GM18951 (cell line): ENCODE results near the gene TRPC4.
"Not testable (repeated sequence)": the region's sequence is repeated elsewhere in the genome, so short reads cannot be mapped to it uniquely, and the experiment has no call there.

Experiments
- POLR2A ChIP-seq: IDR thresholded peaks from 4 replicates; pipeline ENCODE4 v1.6.1; 2011; ENCODE audit warnings: mild to moderate bottlenecking; ENCODE audit not compliant: insufficient read length, insufficient read depth; ENCODE audit errors: extremely low read depth
- in situ Hi-C: fragments of 300-500 bp; cut with MboI; formaldehyde crosslinking; loops from one replicate; pipeline ENCODE4 v1.12.0; 2022; ENCODE audit warnings: low sequenced_read_pairs, mixed read lengths, inconsistent platforms; ENCODE audit not compliant: unreplicated experiment

Gene TRPC4

DNA sequence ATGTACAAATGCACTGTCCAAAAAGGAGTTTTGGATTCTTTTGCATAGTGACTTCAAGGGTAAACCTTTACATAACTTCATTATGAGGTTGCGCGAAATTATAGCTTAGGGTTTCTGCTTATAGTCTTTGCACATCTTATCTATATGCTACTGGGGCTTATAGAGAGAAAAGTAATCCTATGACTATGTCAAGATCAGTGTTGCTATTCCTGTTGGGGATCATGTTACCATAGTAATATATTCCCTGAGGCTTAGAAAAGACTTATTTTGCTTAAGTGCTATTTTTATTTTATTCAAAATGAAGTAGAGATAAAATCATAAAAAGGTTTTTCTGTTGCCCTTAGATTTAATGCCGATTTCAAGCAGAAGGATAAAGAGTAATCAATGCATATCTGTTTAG, 256.3 kb downstream of the TRPC4 start:
- no peak for TF ChIP-seq POLR2A
- in situ Hi-C loops: loop anchor here (25.0 kb wide), 1 partner anchor 526 kb away; no protein-coding TSS in a partner anchor

- in situ Hi-C loops: loop anchor here (25.0 kb wide), 1 partner anchor 522 kb away; no protein-coding TSS in a partner anchor
- TF ChIP-seq POLR2A: no peak
These were observed 260.7 kb downstream of the TRPC4 start for GRCh38 chr13:37608750-37609339.

- TF ChIP-seq POLR2A: no peak
- in situ Hi-C loops: loop anchor here (25.0 kb wide), 1 partner anchor 516 kb away; no protein-coding TSS in a partner anchor
These were observed 266.7 kb downstream of the TRPC4 start for GRCh38 chr13:37602733-37603381.

DNA sequence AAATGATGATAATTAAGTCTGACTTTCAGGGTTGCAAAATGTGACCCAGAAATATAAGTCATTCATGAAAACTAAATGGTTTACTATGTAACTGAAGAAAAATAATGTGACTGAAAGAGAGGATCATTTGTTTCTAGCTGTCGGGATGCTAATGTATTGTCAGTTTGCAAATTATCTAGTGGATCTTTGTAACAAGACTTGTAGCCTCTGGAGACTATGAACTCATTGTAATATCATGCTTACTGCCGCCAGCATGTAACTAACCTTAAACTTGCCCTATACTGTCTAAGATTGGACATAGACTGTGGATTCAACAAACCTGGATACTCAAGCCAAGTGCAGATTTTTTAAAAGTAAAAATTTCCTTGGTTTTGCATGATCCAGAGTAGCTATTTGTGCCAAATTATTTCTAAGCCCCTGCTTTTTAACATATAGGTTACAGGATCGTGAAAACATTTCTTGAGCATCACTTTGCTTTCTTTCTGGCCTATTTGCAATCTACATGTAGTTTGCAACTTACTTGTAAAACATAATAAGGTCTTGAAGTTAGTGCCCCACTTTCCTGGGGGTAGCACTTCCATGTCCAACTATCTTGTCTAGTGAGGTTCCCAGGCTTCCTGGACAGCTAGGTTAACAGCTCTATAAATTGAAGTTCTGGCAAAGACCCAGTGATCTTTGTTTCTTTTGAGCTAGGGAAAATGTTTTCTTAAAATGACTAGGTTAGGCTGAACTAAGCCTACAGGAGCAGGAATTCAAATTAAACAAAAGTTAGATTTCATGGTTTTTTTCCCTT, 267.7 kb downstream of the TRPC4 start:
- TF ChIP-seq POLR2A: no peak
- in situ Hi-C loops: loop anchor here (25.0 kb wide), 1 partner anchor 515 kb away; no protein-coding TSS in a partner anchor

DNA sequence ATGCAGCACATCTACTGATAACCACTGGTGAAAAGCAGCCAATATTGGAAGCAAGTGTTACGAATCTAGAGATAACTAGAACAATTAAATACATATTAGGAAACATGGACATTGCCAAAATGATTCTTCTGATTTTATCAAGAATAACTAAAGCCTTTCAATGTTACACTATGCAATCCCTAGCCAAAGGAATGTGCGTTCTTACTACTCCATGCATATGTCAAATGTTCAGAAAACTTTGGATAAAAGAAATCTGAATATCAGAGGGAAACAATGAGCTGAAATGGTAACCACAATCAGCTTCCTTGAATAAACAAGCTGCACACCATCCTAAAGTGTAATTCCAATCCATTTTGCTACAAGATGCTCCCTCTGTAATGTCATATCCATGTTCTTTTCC, 270.1 kb downstream of the TRPC4 start:
- no peak for TF ChIP-seq POLR2A
- in situ Hi-C loops: no loop called here

DNA sequence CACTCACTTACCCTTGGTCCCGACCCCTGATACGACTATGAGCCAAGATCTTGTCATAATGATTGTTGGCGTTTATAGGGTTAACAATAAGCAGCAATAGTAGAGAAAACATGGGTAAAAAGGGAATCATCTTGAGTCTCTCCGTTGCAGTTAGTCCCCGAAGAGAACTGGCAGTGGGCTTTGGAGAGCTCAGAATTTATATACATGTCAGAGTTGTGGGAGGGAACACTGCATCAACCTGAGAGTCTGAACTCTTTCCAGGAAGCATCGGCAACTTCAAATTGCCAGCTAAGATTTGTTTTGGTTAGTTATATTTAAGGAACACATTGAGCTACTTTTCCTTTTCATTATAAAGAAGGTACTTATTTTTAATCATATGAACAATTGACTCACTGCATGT, 271.0 kb downstream of the TRPC4 start, which contains the start of gene POSTN:
TSS of gene POSTN (minus strand) at position 172 of the 400 bp plus-strand sequence. CDS start at position 130, 42 bp downstream.
- TF ChIP-seq POLR2A: no peak
- in situ Hi-C loops: no loop called here

DNA sequence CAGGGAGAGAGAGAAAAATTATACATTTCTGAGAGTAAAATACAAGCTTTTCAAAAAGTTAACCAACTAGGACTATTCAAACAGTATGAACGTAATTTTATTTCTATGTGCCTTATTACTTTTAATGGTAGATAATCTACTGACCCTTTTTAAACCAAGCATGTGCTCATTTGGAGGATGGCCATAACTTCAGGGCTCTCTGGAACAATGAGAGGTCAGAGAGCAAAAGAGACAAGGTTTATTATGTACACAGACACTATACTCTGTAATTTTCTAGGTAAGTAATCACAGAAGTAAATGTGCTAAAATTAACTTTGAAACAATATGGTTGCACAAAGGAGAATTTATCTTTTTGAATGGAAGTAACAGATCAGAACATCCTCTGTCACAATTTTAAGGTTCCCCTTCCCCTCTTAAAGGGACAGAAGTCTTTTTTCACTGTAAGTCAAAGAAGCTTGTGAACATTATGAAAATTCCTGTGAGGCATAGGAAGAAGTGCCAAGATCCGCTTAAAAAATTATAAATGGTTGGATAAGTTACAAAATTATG, 272.0 kb downstream of the TRPC4 start:
- in situ Hi-C loops: no loop called here
- TF ChIP-seq POLR2A: no peak

DNA sequence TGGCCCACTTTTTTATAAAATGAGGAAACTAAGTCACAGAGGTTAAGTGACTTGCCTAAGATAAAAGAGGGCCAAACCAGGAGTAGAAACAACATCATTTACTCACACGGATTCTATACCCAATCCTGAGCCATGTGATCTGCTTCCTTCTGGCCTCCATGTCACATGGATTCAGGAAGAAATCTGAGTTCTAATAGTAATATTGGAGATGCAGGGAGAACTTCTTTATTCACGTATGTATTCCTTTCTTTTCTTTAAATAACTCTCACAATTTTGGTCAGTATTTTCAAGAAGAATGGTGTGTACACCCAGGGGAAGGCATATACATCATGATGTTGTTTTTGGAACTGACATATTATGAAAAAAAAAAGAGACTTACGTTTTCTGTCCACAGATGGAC, 272.8 kb downstream of the TRPC4 start:
- in situ Hi-C loops: no loop called here
- no peak for TF ChIP-seq POLR2A

DNA sequence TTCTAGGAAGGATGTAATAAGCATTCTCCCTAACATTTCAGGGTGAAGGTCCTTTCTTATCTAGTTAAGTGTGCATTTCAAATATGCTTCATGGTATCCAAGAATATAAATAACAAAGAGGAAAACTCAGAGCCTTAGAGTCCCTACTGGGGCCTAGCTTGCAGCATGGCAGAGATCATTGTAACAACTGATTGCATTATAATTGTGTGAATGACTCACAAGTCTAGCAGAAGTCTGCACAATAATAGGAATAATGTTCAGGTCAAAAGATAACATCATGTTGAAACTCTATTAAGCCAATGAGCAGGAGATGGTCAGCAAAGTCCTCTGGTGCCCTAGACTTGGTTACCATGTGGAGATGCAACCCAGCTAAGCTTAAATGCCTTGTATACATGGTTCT, 274.4 kb downstream of the TRPC4 start:
- TF ChIP-seq POLR2A: no peak
- in situ Hi-C loops: no loop called here

DNA sequence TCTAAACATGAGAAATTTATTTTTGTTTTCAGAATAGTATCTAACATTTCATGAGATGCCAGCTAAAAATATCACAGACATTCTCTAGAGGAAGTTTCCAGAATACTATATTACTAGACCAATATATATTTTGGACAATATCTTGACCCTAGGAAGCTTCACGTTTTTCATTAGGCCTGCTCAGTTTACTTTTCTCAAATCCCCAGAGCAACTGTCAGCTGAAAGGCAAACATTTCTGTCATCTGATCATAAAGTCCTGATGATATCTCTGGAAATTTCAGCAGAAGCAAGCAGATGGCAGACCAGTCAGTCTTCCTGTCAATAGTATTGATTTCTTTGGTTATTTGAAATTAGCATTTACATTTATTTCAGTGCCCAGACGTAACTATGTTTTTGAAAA, 275.0 kb downstream of the TRPC4 start:
- TF ChIP-seq POLR2A: no peak
- in situ Hi-C loops: no loop called here

- in situ Hi-C loops: not testable (repeated sequence)
These were observed 280.2 kb downstream of the TRPC4 start for GRCh38 chr13:37589381-37589780.

- in situ Hi-C loops: no loop called here
- TF ChIP-seq POLR2A: no peak
These were observed 282.3 kb downstream of the TRPC4 start for GRCh38 chr13:37587236-37587635.
